Measurements from ENCODE around the gene CAPN9. TPM values are rescaled to one million over a fixed set of nuclear protein-coding genes. Genes with fewer than 3 reads are reported as not detected.

CAPN9 gene
- polyA plus RNA-seq, 1 donor (not counting 4 experiments of a cell fraction or from before 2014, with no cell fraction given), result not detected

- H4K20me1 ChIP-seq (ENCODE audit: control insufficient read depth, extremely low read depth, insufficient read depth, low read length), result no peaks in the 10 kb centered on the region
- no peaks in the 10 kb centered on the region for H3K9me1 ChIP-seq (ENCODE audit: control insufficient read depth, extremely low read depth, insufficient read depth, low read length)
- H2AFZ ChIP-seq (ENCODE audit: control insufficient read depth, low read length), result no peak overlapping the region
- H3K9ac ChIP-seq (ENCODE audit: control insufficient read depth, extremely low read depth, insufficient read depth, low read length), result no peak overlapping the region
- no peaks in the 10 kb centered on the region for H3K79me2 ChIP-seq (ENCODE audit: control insufficient read depth, insufficient read depth, low read length)
- H3K4me2 ChIP-seq (ENCODE audit: control insufficient read depth, extremely low read depth, insufficient read depth, low read depth, low read length), result no peak overlapping the region
- no peak overlapping the region for H3K27ac ChIP-seq (ENCODE audit: control insufficient read depth, insufficient read depth, low read length)
- dilution Hi-C loops (cut with MboI; ENCODE audit: extremely low pct_ligation_motif_present, low sequenced_read_pairs), result no loop called here
- H3K4me1 ChIP-seq (ENCODE audit: control insufficient read depth, extremely low read depth, insufficient read depth, low read length), result no peaks in the 10 kb centered on the region
- DNase-seq (ENCODE audit: low read depth, low spot score), result no peak
- peaks cover 16% of the 10 kb centered on the region for H3K27me3 ChIP-seq (ENCODE audit: control insufficient read depth, extremely low read depth, insufficient read depth, low read length)
- no peak for FAIRE-seq
- H3K36me3 ChIP-seq (ENCODE audit: control insufficient read depth in 2 of 2, extremely low read depth in 1 of 2, insufficient read depth in 2 of 2, low read length in 2 of 2), result no peaks in the 10 kb centered on the region
- H3K4me3 ChIP-seq (ENCODE audit: control insufficient read depth in 2 of 3, extremely low read depth in 1 of 3, insufficient read depth in 2 of 3, low read depth in 1 of 3, low read length in 3 of 3), result no peak overlapping the region
- TF ChIP-seq CTCF (optimal IDR thresholded peaks at IDR 0.05 in 1 of 3, IDR thresholded peaks at IDR 0.05 in 1 of 3, conservative IDR thresholded peaks at IDR 0.05 in 1 of 3; ENCODE audit: extremely low read depth in 1 of 3, insufficient read depth in 2 of 3, low read length in 3 of 3) (no peak), EZH2 (IDR thresholded peaks at IDR 0.05; ENCODE audit: low read length) (no peak)
- H3K9me3 ChIP-seq (ENCODE audit: control insufficient read depth, low read depth, low read length), result no peaks in the 10 kb centered on the region
These were observed 42.4 kb upstream of the CAPN9 start for GRCh38 chr1:230704830-230705229.

- no peaks in the 10 kb centered on the region for H4K20me1 ChIP-seq (ENCODE audit: control insufficient read depth, extremely low read depth, insufficient read depth, low read length)
- H3K27ac ChIP-seq (ENCODE audit: control insufficient read depth, insufficient read depth, low read length), result no peak overlapping the region
- H3K79me2 ChIP-seq (ENCODE audit: control insufficient read depth, insufficient read depth, low read length), result no peaks in the 10 kb centered on the region
- TF ChIP-seq EZH2 (IDR thresholded peaks at IDR 0.05; ENCODE audit: low read length) (no peak), CTCF (optimal IDR thresholded peaks at IDR 0.05 in 1 of 3, IDR thresholded peaks at IDR 0.05 in 1 of 3, conservative IDR thresholded peaks at IDR 0.05 in 1 of 3; ENCODE audit: extremely low read depth in 1 of 3, insufficient read depth in 2 of 3, low read length in 3 of 3) (no peak)
- dilution Hi-C loops (cut with MboI; ENCODE audit: extremely low pct_ligation_motif_present, low sequenced_read_pairs), result no loop called here
- H3K4me1 ChIP-seq (ENCODE audit: control insufficient read depth, extremely low read depth, insufficient read depth, low read length), result no peaks in the 10 kb centered on the region
- no peak overlapping the region for H3K9ac ChIP-seq (ENCODE audit: control insufficient read depth, extremely low read depth, insufficient read depth, low read length)
- H3K9me1 ChIP-seq (ENCODE audit: control insufficient read depth, extremely low read depth, insufficient read depth, low read length), result no peaks in the 10 kb centered on the region
- H2AFZ ChIP-seq (ENCODE audit: control insufficient read depth, low read length), result no peak overlapping the region
- H3K4me3 ChIP-seq (ENCODE audit: control insufficient read depth in 2 of 3, extremely low read depth in 1 of 3, insufficient read depth in 2 of 3, low read depth in 1 of 3, low read length in 3 of 3), result no peak overlapping the region
- H3K36me3 ChIP-seq (ENCODE audit: control insufficient read depth in 2 of 2, extremely low read depth in 1 of 2, insufficient read depth in 2 of 2, low read length in 2 of 2), result no peaks in the 10 kb centered on the region
- FAIRE-seq (no peak), DNase-seq (ENCODE audit: low read depth, low spot score) (no peak)
- no peaks in the 10 kb centered on the region for H3K9me3 ChIP-seq (ENCODE audit: control insufficient read depth, low read depth, low read length)
- no peak overlapping the region for H3K4me2 ChIP-seq (ENCODE audit: control insufficient read depth, extremely low read depth, insufficient read depth, low read depth, low read length)
- peaks cover 16% of the 10 kb centered on the region for H3K27me3 ChIP-seq (ENCODE audit: control insufficient read depth, extremely low read depth, insufficient read depth, low read length)
These were observed 41.7 kb upstream of the CAPN9 start for GRCh38 chr1:230705289-230706019.
